SHP77 (cell line): Measurements from ENCODE around the gene IL12RB1.
A peak's percentile ranks its signal among the peaks of the same experiment; 100 is the strongest.
"Not testable (repeated sequence)": the region's sequence is repeated elsewhere in the genome, so short reads cannot be mapped to it uniquely, and the experiment has no call there.

Experiments used
- DNase-seq, 2 experiments: peaks; one replicate each; lab custom pipeline; 2025; lab: John Stamatoyannopoulos, UW

The IL12RB1 gene

DNA sequence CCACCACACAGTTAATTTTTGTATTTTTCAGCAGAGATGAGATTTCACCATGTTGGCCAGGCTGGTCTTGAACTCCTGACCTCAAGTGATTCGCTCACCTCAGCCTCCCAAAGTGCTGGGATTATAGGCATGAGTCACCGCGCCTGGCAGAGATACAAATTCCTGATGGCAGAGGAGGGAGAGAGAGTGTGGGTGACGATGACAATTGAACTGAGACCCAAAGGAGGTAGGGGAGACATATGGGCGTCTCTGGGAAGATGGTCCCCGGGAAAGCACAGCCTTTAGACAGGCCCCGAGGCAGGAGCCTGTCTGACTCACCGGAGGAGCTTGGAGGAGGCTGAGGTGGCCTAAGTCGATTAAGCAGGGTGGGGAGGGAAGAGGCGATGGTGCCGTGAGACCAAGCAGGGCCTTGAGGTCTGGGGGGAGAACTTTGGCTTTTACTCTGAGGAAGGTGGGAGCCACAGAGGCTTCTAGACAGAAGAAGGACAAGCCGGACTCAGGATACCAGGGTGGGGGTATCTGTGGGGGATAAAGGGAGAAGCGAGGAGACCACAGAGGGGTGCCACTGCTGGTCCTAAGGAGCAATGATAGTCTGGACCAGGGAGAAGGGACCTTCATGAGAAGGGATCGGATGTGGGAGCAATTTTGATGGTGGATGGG is 40.5 kb downstream of the IL12RB1 start:
- DNase-seq: no peak

DNA sequence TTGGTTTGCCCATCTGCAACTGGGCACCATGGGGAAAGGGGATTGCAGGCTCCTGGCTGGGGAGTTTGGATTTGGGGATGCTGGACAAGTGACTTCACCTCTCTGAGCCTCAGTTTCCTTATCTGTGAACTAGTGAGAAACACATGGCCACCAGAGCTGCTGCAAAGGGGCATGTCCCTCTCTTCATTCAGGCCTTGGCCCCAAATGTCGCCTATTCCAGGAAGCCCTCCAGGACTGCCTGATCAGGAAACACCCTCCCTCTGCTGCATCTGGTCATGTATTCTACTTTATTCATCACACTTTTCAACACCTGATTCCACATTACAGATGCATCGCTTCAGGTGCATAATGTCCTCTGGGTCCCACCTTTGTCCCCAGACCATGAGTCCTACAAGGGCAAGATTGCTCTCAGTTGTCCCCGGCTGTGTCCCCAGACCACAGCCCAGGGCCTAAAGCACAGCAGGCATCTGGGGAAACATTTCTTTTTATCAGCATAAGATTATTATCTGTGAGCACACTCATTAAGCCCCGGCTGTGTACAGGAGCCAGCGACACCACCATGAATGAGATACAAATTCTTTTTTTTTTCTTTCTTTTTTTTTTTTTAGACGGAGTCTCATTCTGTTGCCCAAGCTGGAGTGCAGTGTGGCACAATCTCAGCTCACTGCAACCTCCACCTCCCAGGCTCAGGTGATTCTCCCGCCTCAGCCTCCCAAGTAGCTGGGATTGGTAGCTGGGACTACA is 41.3 kb downstream of the IL12RB1 start:
- DNase-seq: no peak

DNA sequence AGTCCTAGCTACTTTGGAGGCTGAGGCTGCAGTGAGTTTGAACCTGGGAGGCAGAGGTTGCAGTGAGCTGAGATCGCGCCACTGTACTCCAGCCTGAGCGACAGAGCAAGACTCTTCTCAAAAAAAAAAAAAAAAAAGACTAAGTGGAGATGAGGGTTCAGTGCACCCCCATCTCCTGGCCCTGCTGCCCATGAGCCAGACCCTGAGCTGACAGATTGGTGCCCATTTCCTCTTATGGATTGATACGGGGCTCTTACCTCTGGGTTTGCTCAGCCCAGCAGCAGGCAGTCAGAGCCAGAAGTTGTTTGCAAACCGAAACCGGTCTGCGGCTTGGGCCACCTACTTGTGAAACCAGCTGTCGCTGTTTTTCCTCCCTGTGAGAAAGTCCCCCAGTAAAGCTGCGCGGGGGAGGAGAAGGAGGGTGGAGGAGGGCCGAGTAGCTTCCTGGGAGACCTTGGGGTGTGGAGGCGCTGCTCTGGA is 41.9 kb downstream of the IL12RB1 start:
- DNase-seq: peak; percentile 26 to 61

DNA sequence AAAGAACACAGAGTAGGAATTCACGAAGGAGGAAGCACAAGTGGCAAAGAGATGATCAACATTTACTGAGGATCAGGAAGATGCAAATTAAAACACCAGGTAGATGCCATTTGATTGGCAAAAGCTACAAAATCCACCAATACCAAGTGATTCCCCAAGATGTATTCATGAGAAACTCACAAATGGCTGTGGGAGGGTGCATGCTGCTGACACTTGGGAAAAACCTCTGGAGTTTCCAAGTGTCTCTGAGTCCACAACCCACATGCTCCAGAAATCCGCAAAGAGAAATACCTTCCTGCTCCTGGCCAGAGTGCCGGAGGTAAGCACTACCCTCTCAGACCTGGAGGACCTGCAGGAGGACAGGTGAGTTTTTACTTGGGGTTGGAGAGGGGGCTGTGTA is 43.1 kb downstream of the IL12RB1 start:
- no peak for DNase-seq

DNA sequence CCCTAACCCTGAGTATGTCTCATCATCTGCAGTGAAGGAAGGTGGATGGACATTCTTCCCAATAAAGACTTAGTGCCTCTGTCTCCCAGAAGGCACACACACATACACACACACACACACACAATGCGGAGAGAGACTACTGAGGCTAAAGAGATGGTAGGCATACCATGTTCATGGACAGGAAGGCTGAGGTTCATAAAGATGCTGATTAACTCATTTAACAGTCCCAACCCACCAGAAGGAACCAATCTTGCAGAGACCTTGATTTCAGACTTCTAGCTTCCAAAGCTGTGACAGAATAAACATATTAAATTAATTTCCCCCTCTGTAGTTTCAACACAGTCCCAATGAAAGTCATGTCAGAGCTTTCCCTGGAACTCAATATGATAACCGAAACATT is 45.7 kb downstream of the IL12RB1 start:
- DNase-seq: no peak

DNA sequence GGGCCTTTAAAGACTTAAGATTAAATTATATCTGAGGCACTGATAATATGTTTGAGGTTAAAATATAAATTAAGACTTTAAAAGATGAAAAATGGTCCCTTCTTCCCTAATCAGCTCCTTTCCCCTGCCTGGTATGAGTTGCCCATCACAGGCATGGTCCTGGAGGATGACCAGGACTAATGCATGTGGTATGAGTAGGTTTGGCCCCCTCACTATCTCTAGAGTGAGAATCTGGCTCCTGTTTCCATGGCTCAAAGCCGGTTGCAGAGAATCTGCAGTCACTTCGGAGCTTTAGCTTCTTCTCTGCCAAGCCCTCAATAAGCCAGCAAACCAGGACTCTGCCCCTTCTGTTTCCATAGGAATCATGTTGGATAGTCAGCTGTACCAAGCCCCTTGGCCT is 54.6 kb downstream of the IL12RB1 start:
- not testable (repeated sequence) for DNase-seq

DNA sequence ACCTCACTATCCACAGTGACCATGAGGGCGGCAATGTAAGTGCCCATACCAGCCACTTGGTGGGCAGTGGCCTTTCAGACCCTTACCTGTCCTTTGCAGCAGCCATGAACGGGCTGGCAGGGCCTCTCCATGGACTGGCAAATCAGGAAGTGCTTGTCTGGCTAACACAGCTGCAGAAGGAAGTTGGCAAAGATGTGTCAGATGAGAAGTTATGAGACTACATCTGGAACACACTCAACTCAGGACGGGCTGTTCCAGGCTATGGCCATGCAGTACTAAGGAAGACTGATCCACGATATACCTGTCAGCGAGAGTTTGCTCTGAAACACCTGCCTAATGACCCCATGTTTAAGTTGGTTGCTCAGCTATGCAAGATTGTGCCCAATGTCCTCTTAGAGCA is 55.3 kb downstream of the IL12RB1 start:
- DNase-seq: not testable (repeated sequence)

DNA sequence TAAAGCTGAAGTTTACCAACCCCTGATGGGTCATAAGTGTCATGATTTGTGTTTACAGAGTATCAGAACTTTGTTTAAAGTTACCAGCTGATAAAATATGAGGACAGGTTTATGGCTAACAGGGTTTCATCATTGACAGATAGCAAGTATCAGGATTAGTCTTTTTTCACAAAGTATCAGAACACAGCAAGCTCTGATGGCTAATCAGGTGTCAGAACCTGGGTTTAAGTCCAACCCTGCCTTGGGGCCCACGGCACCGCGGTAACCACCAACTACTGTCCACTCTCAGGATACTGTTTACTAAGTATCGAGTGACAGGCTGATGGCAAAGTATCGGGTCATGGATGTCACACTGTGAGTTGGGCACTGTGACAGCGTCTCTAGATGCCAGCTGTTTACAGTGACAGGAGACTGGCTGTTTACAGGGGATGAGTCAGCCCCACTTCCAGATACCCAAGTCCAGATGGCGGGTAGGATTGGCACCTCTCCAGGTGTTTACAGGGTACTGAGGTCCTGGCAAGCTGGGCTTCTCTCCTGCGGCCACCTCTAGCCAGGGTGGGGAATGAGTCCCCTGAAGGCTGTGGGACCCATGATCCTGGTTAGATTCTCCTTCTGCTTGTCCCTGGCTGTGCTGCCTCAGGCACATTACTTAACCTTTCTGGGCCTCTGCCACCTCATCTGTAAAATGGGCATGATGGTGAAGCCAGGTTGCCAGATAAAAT is 57.0 kb downstream of the IL12RB1 start:
- DNase-seq: peak; percentile 89 to 92

DNA sequence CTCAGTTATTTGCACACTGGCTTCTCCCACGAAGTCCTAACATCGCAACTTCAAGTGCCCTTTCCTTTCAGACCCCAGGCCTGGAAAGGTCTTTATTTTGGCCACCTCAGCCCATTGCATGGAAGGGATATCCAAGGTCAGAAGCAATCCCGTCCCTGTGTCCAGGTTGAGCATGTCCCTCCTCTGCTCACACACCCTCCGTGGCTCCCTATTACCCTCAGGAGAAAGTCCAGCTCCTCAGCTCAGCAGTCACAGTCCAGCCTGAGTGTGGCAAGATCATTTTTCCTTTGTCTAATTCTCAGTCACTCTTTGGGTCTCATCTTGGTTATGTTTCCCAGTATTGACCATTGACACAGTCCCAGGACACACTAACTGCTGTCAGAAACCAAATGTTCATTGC is 59.6 kb downstream of the IL12RB1 start:
- DNase-seq: no peak

DNA sequence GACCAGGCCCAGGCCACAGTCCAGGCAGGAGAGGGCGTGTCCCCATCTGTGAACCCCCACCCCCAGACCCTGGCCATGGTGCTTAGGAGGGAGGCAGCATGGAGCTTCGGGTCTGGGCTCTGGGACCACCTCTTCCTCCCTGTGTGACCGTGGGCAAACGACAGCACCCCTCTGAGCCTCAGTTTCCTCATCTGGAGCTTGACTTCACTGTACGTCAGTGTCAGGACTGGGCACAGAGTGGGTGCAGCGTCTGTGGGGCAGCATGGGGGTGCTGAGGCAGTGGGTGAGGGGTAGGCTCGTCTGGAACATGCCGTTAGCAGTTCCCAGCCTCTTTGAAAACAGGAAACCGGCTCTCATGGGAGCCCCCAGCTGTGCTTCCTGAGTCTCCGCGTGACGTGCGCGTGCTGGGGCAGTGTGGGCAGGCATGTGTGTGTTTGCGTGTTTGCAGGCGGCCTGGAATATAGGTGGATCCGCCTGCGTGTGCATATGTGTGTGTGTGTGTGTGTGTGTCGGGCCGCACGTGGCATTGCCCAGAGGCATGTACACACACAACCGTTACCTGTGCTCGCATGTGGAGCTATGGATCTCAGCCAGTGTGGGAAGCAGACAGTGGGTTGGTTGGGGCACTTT is 63.0 kb downstream of the IL12RB1 start:
- DNase-seq: peak in 1 of 2 experiments; percentile 21

DNA sequence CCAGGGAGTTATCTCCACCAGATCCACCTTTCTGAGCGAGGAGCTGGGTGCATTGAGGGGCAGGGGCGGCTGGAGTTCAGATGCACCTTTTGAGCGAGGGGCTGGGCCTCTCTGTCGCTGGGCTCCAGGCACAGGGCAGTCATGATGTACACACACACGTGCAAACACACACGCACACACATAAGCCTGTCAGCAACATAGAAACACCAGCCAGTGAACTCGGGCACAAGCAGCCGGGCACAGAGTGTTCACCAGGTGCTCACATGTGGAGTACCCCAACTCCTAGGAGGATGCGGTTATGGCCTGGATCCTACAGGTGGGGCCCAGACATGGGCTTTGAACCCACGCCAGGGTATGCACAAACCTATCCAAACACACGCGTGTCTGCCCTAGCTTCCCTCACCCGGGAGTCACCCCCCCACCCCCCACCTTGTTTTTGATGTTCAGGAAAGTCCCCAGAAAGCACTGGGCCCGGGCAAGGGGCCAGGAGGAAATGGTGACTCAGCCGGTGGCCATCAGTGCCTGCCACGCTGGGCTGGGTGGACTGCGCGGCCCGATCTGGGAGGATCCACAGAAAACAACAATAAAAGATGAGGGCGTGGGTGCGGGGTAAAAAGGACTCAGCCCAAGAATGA is 65.5 kb downstream of the IL12RB1 start:
- DNase-seq: peak in 1 of 2 experiments; percentile 17

DNA sequence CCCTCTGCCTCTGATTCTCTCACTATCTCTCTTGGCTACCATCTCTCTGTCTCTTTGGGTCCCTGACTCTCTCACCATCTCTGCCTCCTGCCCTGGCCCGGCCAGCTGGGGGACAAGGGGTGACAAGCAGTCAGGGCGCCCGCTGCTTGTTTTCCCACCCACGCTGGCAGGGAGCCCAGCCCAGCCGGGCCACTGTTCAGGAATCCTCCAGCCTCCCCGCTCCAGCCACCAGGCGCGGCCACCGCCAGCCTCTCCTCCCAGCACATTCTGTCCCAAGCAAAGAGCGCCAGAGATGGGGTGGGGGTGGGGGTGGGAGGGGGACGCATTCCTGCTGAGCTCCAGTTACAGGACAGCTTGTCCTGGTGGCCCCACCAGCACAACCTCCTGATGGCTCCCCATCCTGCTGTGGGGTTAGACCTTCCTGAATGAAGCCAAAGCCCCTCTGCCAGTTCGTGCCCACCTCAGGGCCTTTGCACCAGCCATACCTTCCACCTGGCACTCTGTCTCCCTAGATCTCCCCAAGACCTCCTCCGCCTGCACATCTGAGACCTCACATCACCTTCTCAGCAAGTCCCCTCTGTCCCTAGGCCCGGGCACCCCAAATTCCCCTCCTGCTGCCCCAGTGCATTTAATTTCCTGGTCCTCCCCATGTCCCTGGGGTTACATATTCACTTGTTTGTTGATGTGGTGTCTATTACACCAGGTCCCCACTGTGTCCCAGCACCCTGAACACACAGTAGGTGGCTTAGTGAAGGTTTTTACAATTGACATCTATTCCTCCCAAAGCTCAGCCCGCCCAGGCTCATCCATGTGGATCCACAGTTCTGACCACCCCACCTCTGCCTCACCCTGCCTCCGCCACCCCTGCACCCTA is 66.3 kb downstream of the IL12RB1 start:
- peak in 1 of 2 experiments; percentile 15 for DNase-seq

DNA sequence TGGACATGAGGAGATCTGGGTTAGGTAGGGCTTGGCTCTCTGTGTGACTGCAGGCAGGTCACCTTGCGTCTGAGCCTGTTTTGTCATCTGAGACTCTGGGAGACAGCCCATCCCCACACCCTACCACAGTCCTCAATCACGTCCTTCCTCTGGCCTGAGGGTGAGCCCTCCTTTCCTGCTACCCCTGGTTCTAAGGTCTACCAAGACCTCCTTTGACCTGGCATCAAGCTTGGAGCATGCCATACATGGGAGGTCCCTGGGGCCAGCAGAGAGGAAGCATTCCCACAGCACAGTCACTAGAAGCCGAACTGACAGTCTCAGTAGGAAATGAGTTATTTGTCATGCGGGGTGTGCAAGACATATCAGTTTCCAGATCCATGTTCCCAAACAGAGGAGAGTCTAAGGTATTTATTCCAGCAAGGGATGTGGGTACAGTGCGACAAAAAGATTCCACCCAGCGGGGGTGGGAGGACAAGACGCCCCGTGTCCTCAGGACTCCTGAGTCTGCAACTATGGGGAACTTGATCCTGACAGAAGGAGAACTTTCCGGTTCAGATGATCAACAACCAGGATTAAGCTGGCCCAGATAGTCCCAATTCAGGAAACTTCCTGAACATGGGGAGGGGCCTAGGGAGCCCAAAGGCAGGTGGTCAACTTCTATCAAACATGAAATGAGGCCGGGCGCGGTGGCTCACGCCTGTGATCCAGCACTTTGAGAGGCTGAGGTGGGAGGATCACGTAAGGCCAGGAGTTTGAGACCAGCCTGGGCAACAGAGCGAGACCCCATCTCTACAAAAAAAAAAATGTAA is 69.3 kb downstream of the IL12RB1 start:
- DNase-seq: no peak

DNA sequence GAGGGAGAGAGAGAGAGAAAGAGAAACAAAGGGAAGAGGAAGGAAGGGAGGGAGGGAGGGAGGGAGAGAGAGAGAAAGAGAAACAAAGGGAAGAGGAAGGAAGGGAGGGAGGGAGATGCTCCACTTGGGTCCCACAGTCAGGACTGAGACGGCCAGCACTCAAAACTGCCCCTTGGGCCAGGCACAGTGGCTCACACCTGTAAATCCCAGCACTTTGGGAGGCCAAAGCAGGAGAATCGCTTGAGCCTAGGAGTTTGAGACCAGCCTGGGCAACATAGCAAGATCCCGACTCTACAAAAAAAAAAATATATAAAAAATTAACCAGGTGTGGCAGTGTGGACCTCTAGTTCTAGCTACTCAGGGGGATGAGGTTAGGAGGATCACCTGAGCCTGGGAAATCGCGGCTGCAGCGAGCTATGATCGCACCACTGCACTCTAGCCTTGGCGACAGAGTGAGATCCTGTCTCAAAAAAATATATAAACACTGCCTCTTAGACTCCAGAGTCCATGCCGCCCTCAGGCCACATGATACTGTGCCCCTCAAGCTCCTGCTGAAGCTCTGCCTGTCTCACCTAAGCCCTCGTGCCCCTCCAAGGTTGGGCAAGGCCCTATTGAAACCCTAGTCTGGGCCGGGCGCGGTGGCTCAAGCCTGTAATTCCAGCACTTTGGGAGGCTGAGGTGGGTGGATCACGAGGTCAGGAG is 70.4 kb downstream of the IL12RB1 start:
- no peak for DNase-seq

DNA sequence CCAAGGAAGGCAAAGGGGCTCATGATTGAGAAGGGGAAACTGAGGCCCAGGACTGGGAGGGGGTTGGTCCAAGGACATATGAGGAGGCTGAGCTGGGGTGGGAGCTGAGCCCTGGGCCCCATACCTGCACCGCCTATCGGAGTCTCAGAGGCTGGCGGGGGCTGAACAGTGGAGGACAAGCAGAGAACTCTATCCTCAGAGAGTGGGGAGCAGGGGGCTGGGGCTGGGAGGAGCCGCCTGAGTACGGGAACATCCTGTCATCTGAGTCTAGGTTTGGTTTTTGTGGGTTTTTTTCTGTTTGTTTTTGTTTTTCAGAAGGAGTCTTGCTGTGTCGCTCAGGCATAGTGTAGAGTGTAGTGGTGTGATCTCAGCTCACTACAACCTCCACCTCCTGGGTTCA is 72.5 kb downstream of the IL12RB1 start:
- DNase-seq: no peak

DNA sequence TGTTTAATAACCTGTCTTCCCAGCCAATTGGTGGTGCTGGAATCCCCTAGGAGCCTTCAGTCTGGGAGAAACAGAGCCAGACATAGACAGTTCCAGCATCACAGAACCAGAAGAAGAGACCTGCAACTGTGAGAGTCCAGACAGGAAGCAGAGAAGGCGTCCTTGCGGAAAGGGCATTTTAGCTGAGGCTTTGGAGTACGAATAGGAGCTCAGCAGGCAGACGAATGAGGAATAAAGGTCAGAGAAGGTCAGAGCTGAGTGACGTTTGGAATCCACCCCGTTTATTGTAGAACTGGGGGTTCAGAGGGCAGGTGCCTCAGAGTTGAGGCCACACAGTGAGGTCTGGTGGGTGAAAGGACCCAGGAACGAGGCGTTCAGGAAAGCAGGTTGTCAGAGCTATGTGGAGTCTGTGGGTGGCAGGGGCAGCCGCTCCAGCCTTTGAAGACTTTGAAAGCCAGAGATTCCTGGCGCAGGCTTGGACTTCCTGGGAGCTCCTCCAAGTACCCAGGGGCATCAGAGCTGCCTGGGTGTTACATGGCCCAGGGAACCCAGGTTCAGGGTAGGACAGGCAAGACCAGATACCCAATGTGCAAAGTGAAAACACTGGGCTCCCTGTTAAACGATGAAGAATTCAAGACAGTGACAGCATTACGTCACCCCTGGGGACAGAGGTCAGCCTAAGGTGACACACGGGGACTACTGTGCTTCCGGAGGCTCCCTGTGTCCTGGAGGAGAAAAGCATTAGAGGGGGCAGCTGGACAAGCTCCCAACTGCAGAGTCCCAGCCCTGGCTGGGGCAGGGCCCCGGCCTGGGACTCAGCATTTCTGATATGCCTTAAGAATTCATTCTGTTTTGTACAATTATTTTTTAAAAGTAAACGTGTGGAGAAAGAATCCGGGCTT is 73.3 kb downstream of the IL12RB1 start:
- no peak for DNase-seq

DNA sequence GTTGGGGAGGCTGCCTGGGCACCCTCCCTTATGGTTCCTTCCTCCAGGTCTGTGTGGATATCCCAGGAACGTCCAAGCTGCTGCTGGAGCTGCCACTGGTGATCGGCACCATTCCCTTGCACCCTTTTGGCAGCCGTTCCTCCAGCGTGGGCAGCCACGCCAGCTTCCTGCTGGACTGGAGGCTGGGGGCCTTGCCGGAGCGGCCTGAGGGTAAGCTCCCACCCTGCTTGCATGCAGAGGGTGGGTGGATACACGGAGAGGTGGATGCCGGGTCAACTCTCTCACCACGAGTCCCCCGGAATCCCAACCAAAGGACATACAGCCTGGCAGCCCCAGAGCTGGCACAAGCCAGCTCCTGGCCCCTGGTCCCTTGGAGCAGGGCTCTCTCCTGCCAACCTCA is 76.6 kb downstream of the IL12RB1 start:
- no peak for DNase-seq

DNA sequence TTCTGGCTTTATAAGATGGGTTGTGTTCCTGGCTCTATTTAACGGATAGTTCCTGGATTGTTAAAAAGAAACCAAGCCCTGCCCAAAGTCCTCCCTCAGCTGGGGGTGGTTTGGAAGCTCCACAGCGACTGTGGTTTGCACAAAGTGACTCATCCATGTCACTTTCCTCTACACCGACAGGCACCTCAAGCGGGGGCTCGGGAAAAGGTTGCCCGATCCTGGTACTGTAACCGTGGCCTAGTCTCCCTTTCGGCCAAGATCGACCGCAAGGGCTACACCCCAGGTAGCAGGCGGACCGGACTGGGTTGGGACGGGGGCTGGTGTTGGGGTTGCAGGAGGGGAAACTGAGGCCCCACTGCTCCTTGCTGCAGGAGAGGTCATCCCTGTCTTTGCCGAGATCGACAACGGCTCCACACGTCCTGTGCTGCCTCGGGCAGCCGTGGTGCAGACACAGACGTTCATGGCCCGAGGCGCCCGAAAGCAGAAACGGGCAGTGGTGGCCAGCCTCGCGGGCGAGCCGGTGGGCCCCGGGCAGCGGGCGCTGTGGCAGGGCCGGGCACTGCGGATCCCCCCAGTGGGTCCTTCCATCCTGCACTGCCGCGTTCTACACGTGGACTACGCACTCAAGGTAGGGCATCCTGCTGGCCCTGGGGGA is 77.2 kb downstream of the IL12RB1 start:
- DNase-seq: no peak
